H1 (cell line): ENCODE data around the gene FLRT1. TPM values are rescaled to one million over a fixed set of nuclear protein-coding genes. Genes with fewer than 3 reads are reported as not detected.

Source experiments
- CTCF ChIA-PET: fragments of 300-600 bp; sonication (Branson Sonifier 250); formaldehyde crosslinking; loops from one replicate; lab custom pipeline; 2021; ENCODE audit not compliant: partially characterized antibody; lab: Charles Lee
- POLR2A ChIA-PET: fragments of 300-600 bp; sonication (Branson Sonifier 250); formaldehyde crosslinking; loops from one replicate; lab custom pipeline; 2021; ENCODE audit warnings: inconsistent platforms; ENCODE audit not compliant: partially characterized antibody; lab: Charles Lee
- DNase-seq, 2 experiments: peaks; one replicate each; pipeline versions ENCODE4 v3.0.0 to v3.0.0-alpha.2; 2010 to 2022; ENCODE audit warnings: low spot score in 2 of 2, low read depth in 1 of 2, mixed read lengths in 1 of 2
- FAIRE-seq: peaks from 2 replicates; lab custom pipeline; 2011; peaks lifted over from hg19 to GRCh38; lab: Jason Lieb, UNC
- H2AFZ ChIP-seq: 2 replicates; pipeline ENCODE4 v1.8.1; 2012; ENCODE audit warnings: low read length, inconsistent platforms
- H2AK5ac ChIP-seq: 2 replicates; pipeline ENCODE4 v1.6.1; 2013; ENCODE audit warnings: low read depth, low read length
- H2BK120ac ChIP-seq: replicated peaks from 2 replicates; pipeline ENCODE3; 2013; ENCODE audit warnings: low read depth, low read length, inconsistent platforms
- H2BK12ac ChIP-seq: 2 replicates; pipeline ENCODE4 v1.6.1; 2013; ENCODE audit warnings: low read depth, low read length
- H2BK15ac ChIP-seq: 2 replicates; pipeline ENCODE4 v1.6.1; 2013; ENCODE audit warnings: low read length
- H2BK20ac ChIP-seq: 2 replicates; pipeline ENCODE4 v1.6.1; 2013; ENCODE audit warnings: low read length
- H2BK5ac ChIP-seq: 2 replicates; pipeline ENCODE4 v1.6.1; 2013; ENCODE audit warnings: low read depth, low read length
- H3K14ac ChIP-seq: 2 replicates; pipeline ENCODE4 v1.6.1; 2013; ENCODE audit warnings: inconsistent platforms; ENCODE audit not compliant: insufficient read length
- H3K18ac ChIP-seq: 2 replicates; pipeline ENCODE4 v1.6.1; 2013; ENCODE audit warnings: low read length; ENCODE audit errors: extremely low read depth
- H3K23ac ChIP-seq: 2 replicates; pipeline ENCODE4 v1.6.1; 2013; ENCODE audit warnings: inconsistent platforms; ENCODE audit not compliant: insufficient read length
- H3K23me2 ChIP-seq: 2 replicates; pipeline ENCODE4 v1.6.1; 2013; ENCODE audit warnings: low read depth, low read length
- H3K27ac ChIP-seq: 2 replicates; pipeline ENCODE4 v1.6.1; 2011; ENCODE audit warnings: low read depth, low read length, inconsistent platforms
- H3K27me3 ChIP-seq, 4 experiments: replicated peaks in 1 of 4; 1 replicate in 1 of 4; 2 replicates in 3 of 4; pipeline versions ENCODE4 v1.6.1 to v1.8.1; 2011 to 2013; ENCODE audit warnings: low read length in 3 of 4, mild to moderate bottlenecking in 3 of 4, inconsistent platforms in 2 of 4, mixed read lengths in 2 of 4, moderate library complexity in 1 of 4; ENCODE audit not compliant: control insufficient read depth in 3 of 4, insufficient read depth in 3 of 4; ENCODE audit errors: extremely low read depth in 1 of 4
- H3K36me3 ChIP-seq, 4 experiments: 2 replicates each; pipeline versions ENCODE4 v1.6.1 to v1.8.1; 2011 to 2013; ENCODE audit warnings: mild to moderate bottlenecking in 4 of 4, low read length in 3 of 4, moderate library complexity in 2 of 4, control low read depth in 1 of 4, inconsistent platforms in 1 of 4; ENCODE audit not compliant: insufficient read depth in 4 of 4, control insufficient read depth in 2 of 4
- H3K4ac ChIP-seq: replicated peaks from 2 replicates; pipeline ENCODE3; 2013; ENCODE audit warnings: low read length, low read depth, mixed read lengths, inconsistent platforms; ENCODE audit not compliant: insufficient read length
- H3K4me1 ChIP-seq, 4 experiments: replicated peaks in 1 of 4; 1 replicate in 1 of 4; 2 replicates in 3 of 4; pipeline versions ENCODE4 v1.6.1 to v1.8.1; 2011 to 2013; ENCODE audit warnings: low read length in 3 of 4, inconsistent platforms in 2 of 4, mixed read lengths in 1 of 4; ENCODE audit not compliant: insufficient read depth in 4 of 4, control insufficient read depth in 3 of 4
- H3K4me2 ChIP-seq, 2 experiments: 2 replicates each; pipeline versions ENCODE4 v1.6.1 to v1.8.1; 2011 to 2013; ENCODE audit warnings: low read depth in 2 of 2, low read length in 2 of 2, control low read depth in 1 of 2, inconsistent platforms in 1 of 2, mild to moderate bottlenecking in 1 of 2; ENCODE audit not compliant: insufficient read depth in 1 of 2
- H3K4me3 ChIP-seq, 4 experiments: fragments of 200-600, 300-600 bp in 1 of 4; sonication (generic), shearing (Covaris generic), sonication (Bioruptor Twin) in 1 of 4; 2 replicates each; pipeline versions ENCODE4 v1.5.1 to v1.8.1; 2011 to 2016; ENCODE audit warnings: low read length in 4 of 4, low read depth in 3 of 4, control low read depth in 2 of 4, inconsistent platforms in 2 of 4, mild to moderate bottlenecking in 2 of 4, mixed read lengths in 1 of 4, moderate library complexity in 1 of 4; ENCODE audit not compliant: insufficient read depth in 2 of 4; ENCODE audit errors: extremely low read depth in 1 of 4
- H3K56ac ChIP-seq: replicated peaks from 2 replicates; pipeline ENCODE3; 2013; ENCODE audit warnings: low read depth, mild to moderate bottlenecking, mixed read lengths, low read length, inconsistent platforms; ENCODE audit not compliant: insufficient read length
- H3K79me1 ChIP-seq: 2 replicates; pipeline ENCODE4 v1.6.1; 2013; ENCODE audit warnings: low read depth, low read length, control low read depth
- H3K79me2 ChIP-seq, 2 experiments: 2 replicates each; pipeline versions ENCODE4 v1.6.1 to v1.8.1; 2012 to 2013; ENCODE audit warnings: low read length in 2 of 2, mild to moderate bottlenecking in 2 of 2, inconsistent platforms in 1 of 2; ENCODE audit not compliant: insufficient read depth in 2 of 2, control insufficient read depth in 1 of 2
- H3K9ac ChIP-seq, 4 experiments: replicated peaks in 1 of 4; 1 replicate in 1 of 4; 2 replicates in 3 of 4; pipeline versions ENCODE4 v1.6.1 to v1.8.1; 2011 to 2013; ENCODE audit warnings: low read depth in 3 of 4, low read length in 3 of 4, control low read depth in 2 of 4, mild to moderate bottlenecking in 2 of 4, moderate library complexity in 2 of 4, inconsistent platforms in 1 of 4; ENCODE audit errors: extremely low read depth in 1 of 4
- H3K9me3 ChIP-seq, 2 experiments: 2 replicates each; pipeline versions ENCODE4 v1.6.1 to v1.8.1; 2012 to 2013; ENCODE audit warnings: mild to moderate bottlenecking in 2 of 2, moderate library complexity in 2 of 2, control low read depth in 1 of 2, inconsistent platforms in 1 of 2, low read depth in 1 of 2, low read length in 1 of 2, mixed read lengths in 1 of 2; ENCODE audit not compliant: insufficient read depth in 2 of 2
- H4K20me1 ChIP-seq, 2 experiments: replicated peaks in 1 of 2; 2 replicates each; pipeline versions ENCODE3 to v1.8.1; 2011 to 2013; ENCODE audit warnings: inconsistent platforms in 2 of 2, low read length in 2 of 2, mild to moderate bottlenecking in 1 of 2; ENCODE audit not compliant: insufficient read depth in 2 of 2, control insufficient read depth in 1 of 2
- H4K5ac ChIP-seq: 2 replicates; pipeline ENCODE4 v1.6.1; 2013; ENCODE audit warnings: low read length, low read depth, mixed read lengths, inconsistent platforms; ENCODE audit not compliant: insufficient read length
- H4K8ac ChIP-seq: 2 replicates; pipeline ENCODE4 v1.8.0; 2013; ENCODE audit warnings: mild to moderate bottlenecking, moderate library complexity, low read length, inconsistent platforms; ENCODE audit not compliant: insufficient read depth; ENCODE audit errors: extremely low read depth
- H4K91ac ChIP-seq: replicated peaks from 2 replicates; pipeline ENCODE3; 2013; ENCODE audit warnings: low read length, mixed read lengths, inconsistent platforms; ENCODE audit not compliant: insufficient read length
- BACH1 ChIP-seq: IDR thresholded peaks from 2 replicates; pipeline ENCODE4 v1.6.1; 2012; ENCODE audit warnings: low read length, improper control_type of control experiment
- E2F6 ChIP-seq: IDR thresholded peaks from 2 replicates; pipeline ENCODE4 v1.6.1; 2012; ENCODE audit warnings: inconsistent platforms
- HDAC6 ChIP-seq: IDR thresholded peaks from one replicate; pipeline ENCODE4 v1.7.1; 2012; ENCODE audit warnings: low read depth, mild to moderate bottlenecking, inconsistent platforms, low read length, moderate library complexity
- POLR2A ChIP-seq, 2 experiments: IDR thresholded peaks; 1 replicate in 1 of 2; 2 replicates in 1 of 2; pipeline ENCODE4 v1.6.1; 2011; ENCODE audit warnings: low read depth in 2 of 2, low read length in 2 of 2, mild to moderate bottlenecking in 2 of 2; ENCODE audit errors: control extremely low read depth in 1 of 2
- RAD21 ChIP-seq, 2 experiments: IDR thresholded peaks in 1 of 2; conservative IDR thresholded peaks in 1 of 2; 2 replicates each; pipeline ENCODE4 v1.6.1; 2011; ENCODE audit warnings: low read depth in 2 of 2, low read length in 2 of 2, improper control_type of control experiment in 1 of 2, inconsistent platforms in 1 of 2, mild to moderate bottlenecking in 1 of 2, moderate library complexity in 1 of 2
- RFX5 ChIP-seq: IDR thresholded peaks from 2 replicates; pipeline ENCODE4 v1.6.1; 2011; ENCODE audit warnings: low read depth, low read length, improper control_type of control experiment, borderline replicate concordance
- TEAD4 ChIP-seq: IDR thresholded peaks from 2 replicates; pipeline ENCODE4 v1.6.1; 2012; ENCODE audit warnings: low read depth, low read length, inconsistent platforms, mixed read lengths
- WGBS, 2 experiments: shearing (Covaris generic) in 1 of 2; methylation state at CpG; one replicate each; pipeline versions ENCODE4 v1.1.6 to v1.1.7; 2013 to 2015; ENCODE audit warnings: low lambda C conversion rate in 2 of 2, mixed read lengths in 2 of 2, inconsistent platforms in 1 of 2, low coverage in 1 of 2, missing lambda C conversion rate in 1 of 2; ENCODE audit not compliant: insufficient replicate concordance in 2 of 2, insufficient coverage in 1 of 2, insufficient read length in 1 of 2; ENCODE audit errors: extremely low coverage in 1 of 2, missing lambda C conversion rate in 1 of 2; 5-methylcytosine and 5-hydroxymethylcytosine counted together
- long read RNA-seq, 2 experiments: library from RNA in 1 of 2; library from capped mRNA in 1 of 2; stranded (forward); transcript quantifications; one replicate each; pipeline ENCODE4 v2.0.0, GENCODE V29; 2021; ENCODE audit warnings: inconsistent platforms in 1 of 2
- polyA minus RNA-seq, 3 experiments: library from RNA; depleted of rRNA, polyadenylated mRNA; stranded (reverse); fragments of >200 nt; gene quantifications; 1 replicate in 2 of 3; 2 replicates in 1 of 3; pipeline ENCODE4 v1.2.3, GENCODE V29; 2011
- polyA plus RNA-seq, 7 experiments: library from polyadenylated mRNA; depleted of rRNA in 3 of 7; stranded (reverse) in 5 of 7; unstranded in 2 of 7; fragments of >200 nt in 5 of 7; fragments of 200-250 nt in 2 of 7; gene quantifications; 1 replicate in 5 of 7; 2 replicates in 1 of 7; 4 replicates in 1 of 7; pipeline versions ENCODE4 v1.2.1 to v1.2.3, GENCODE V29; 2011 to 2013; ENCODE audit warnings: missing spikeins in 2 of 7, mixed read lengths in 2 of 7
- total RNA-seq: library from RNA; stranded (reverse); fragmentation: NEBNext Ultra II Directional; extraction: Animal tissue kit (Norgen Biotek cat#: 25700); gene quantifications from 2 replicates; pipeline ENCODE4 v1.2.1, GENCODE V29; 2021
- TF ChIP-seq, protein P1 (sequence below): IDR thresholded peaks from 2 replicates; pipeline ENCODE4 v1.6.1; 2012; ENCODE audit warnings: inconsistent platforms

The FLRT1 gene, protein sequence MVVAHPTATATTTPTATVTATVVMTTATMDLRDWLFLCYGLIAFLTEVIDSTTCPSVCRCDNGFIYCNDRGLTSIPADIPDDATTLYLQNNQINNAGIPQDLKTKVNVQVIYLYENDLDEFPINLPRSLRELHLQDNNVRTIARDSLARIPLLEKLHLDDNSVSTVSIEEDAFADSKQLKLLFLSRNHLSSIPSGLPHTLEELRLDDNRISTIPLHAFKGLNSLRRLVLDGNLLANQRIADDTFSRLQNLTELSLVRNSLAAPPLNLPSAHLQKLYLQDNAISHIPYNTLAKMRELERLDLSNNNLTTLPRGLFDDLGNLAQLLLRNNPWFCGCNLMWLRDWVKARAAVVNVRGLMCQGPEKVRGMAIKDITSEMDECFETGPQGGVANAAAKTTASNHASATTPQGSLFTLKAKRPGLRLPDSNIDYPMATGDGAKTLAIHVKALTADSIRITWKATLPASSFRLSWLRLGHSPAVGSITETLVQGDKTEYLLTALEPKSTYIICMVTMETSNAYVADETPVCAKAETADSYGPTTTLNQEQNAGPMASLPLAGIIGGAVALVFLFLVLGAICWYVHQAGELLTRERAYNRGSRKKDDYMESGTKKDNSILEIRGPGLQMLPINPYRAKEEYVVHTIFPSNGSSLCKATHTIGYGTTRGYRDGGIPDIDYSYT
- 0.28 and 0.42 TPM in 2 replicates for total RNA-seq
- polyA plus RNA-seq (2011; rRNA removed): 0.14 and 0.20 TPM in 2 replicates
- 0.10 TPM for polyA plus RNA-seq (2011; cell fraction: cytosol; rRNA removed)
- 0.19 TPM for polyA plus RNA-seq (2011; cell fraction: nucleus; rRNA removed)
- polyA plus RNA-seq (2012, experiment 1 of 2): 0.30 to 0.89 TPM (median 0.74 TPM) in 4 replicates
- 0.17 TPM for polyA plus RNA-seq (2012, experiment 2 of 2)
- polyA plus RNA-seq (2013, experiment 1 of 2): 0.61 TPM
- polyA plus RNA-seq (2013, experiment 2 of 2): 0.59 TPM
- 0.16 and 0.20 TPM in 2 replicates for polyA minus RNA-seq (2011; rRNA and poly(A)+ RNA removed)
- 0.29 TPM for polyA minus RNA-seq (2011; cell fraction: cytosol; rRNA and poly(A)+ RNA removed)
- polyA minus RNA-seq (2011; cell fraction: nucleus; rRNA and poly(A)+ RNA removed): not detected
- long read RNA-seq, experiment 1: 0 reads
- long read RNA-seq, experiment 2: 0 reads

- peaks cover 61 to 95% (median 86%) of the 10 kb centered on the region in 4 experiments for H3K27me3 ChIP-seq
- no peak within 1 kb of the TSS for H2AK5ac ChIP-seq
- no peaks in the 10 kb centered on the region for H3K36me3 ChIP-seq
- no peak within 1 kb of the TSS for H4K5ac ChIP-seq
- H3K56ac ChIP-seq: no peak within 1 kb of the TSS
- no peak within 1 kb of the TSS; the same call in 1 of the 2 replicates for H4K8ac ChIP-seq
- H3K14ac ChIP-seq: no peak within 1 kb of the TSS
- H3K4me2 ChIP-seq: peak within 1 kb of the TSS; percentile 67 to 72
- no peak for FAIRE-seq
- peak within 1 kb of the TSS; percentile 26 for H4K91ac ChIP-seq
- H2AFZ ChIP-seq: no peak within 1 kb of the TSS
- peak within 1 kb of the TSS; percentile 32 for H3K18ac ChIP-seq
- WGBS, 2 experiments: 0% methylated on average over 11 of the region's 64 CpGs; no CpG with 5 or more reads in 1 of the 2 experiments
- H2BK120ac ChIP-seq: no peak within 1 kb of the TSS
- no peak within 1 kb of the TSS for H2BK12ac ChIP-seq
- H2BK5ac ChIP-seq: no peak within 1 kb of the TSS
- DNase-seq: no peak
- H2BK15ac ChIP-seq: no peak within 1 kb of the TSS
- H3K27ac ChIP-seq: no peak within 1 kb of the TSS
- peaks cover 4 to 13% (median 8%) of the 10 kb centered on the region in 4 experiments; a peak in 6 of 7 replicates for H3K4me1 ChIP-seq
- no peak within 1 kb of the TSS for H2BK20ac ChIP-seq
- H3K79me2 ChIP-seq: no peaks in the 10 kb centered on the region
- no peak within 1 kb of the TSS for H3K23ac ChIP-seq
- peak within 1 kb of the TSS; percentile 27 to 67 (median 42) for H3K4me3 ChIP-seq
- ChIA-PET POLR2A (interaction anchor here (1.9 to 2.0 kb wide), 2 partner anchors 11 kb away, joined by 5 to 6 read pairs; no protein-coding TSS in a partner anchor), CTCF (interaction anchor here (0.6 to 21.2 kb wide), 7 partner anchors 9 to 129 kb away, joined by 3 to 291 read pairs (median 4); no protein-coding TSS in a partner anchor)
- H3K23me2 ChIP-seq: peaks cover 7% of the 10 kb centered on the region; the same call in 1 of the 2 replicates
- H3K4ac ChIP-seq: no peak within 1 kb of the TSS
- peaks cover 8 to 24% of the 10 kb centered on the region in 2 experiments for H4K20me1 ChIP-seq
- H3K9ac ChIP-seq: no peak within 1 kb of the TSS
- no peaks in the 10 kb centered on the region for H3K79me1 ChIP-seq
- no peaks in the 10 kb centered on the region for H3K9me3 ChIP-seq
- TF ChIP-seq, protein P1, sequence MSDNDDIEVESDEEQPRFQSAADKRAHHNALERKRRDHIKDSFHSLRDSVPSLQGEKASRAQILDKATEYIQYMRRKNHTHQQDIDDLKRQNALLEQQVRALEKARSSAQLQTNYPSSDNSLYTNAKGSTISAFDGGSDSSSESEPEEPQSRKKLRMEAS: no peak
- no peak for TF ChIP-seq POLR2A (IDR thresholded peaks at IDR 0.05; ENCODE audit: control extremely low read depth in 1 of 2, low read depth in 2 of 2, low read length in 2 of 2)
- no peak for TF ChIP-seq BACH1
- no peak for TF ChIP-seq RFX5
- no peak for TF ChIP-seq RAD21 (IDR thresholded peaks at IDR 0.05 in 1 of 2, conservative IDR thresholded peaks at IDR 0.05 in 1 of 2; ENCODE audit: low read depth in 2 of 2, low read length in 2 of 2)
- TF ChIP-seq HDAC6: no peak
- no peak for TF ChIP-seq TEAD4
- no peak for TF ChIP-seq E2F6
Measured at GRCh38 chr11:64035576-64035975, at the start of gene FLRT1. Gene FLRT1 (plus strand): TSS chr11:64035931. CDS start chr11:64116268, 80,337 bp downstream.
